H1 (cell line): ENCODE data around the gene DYNC2H1.

ENCODE experiments used
- ATF2 ChIP-seq: IDR thresholded peaks from 2 replicates; pipeline ENCODE4 v1.6.1; 2012; ENCODE audit warnings: low read length, inconsistent platforms
- BCL11A ChIP-seq, 2 experiments: IDR thresholded peaks; one replicate each; pipeline ENCODE4 v1.6.1; 2011; ENCODE audit warnings: low read depth in 2 of 2, low read length in 2 of 2, mild to moderate bottlenecking in 2 of 2
- CBX5 ChIP-seq: fragments of 300-800, 300-1000 bp; sonication (generic); IDR thresholded peaks from 2 replicates; pipeline ENCODE4 v1.7.1; 2016; ENCODE audit warnings: antibody characterized with exemption, low read length, low read depth
- EP300 ChIP-seq, 2 experiments: IDR thresholded peaks; 1 replicate in 1 of 2; 2 replicates in 1 of 2; pipeline ENCODE4 v1.6.1; 2011 to 2012; ENCODE audit warnings: low read depth in 2 of 2, low read length in 2 of 2, mild to moderate bottlenecking in 2 of 2, borderline replicate concordance in 1 of 2, inconsistent platforms in 1 of 2, moderate library complexity in 1 of 2
- EZH2 ChIP-seq: fragments of 200-600 bp; sonication (generic); IDR thresholded peaks from 2 replicates; pipeline ENCODE4 v1.7.1; 2012; ENCODE audit warnings: low read depth, mild to moderate bottlenecking, moderate library complexity, low read length, inconsistent platforms; ENCODE audit not compliant: severe bottlenecking
- FOSL1 ChIP-seq: IDR thresholded peaks from 2 replicates; pipeline ENCODE4 v1.6.1; 2011; ENCODE audit warnings: mild to moderate bottlenecking, low read depth, low read length, moderate library complexity; ENCODE audit not compliant: insufficient read depth
- GABPA ChIP-seq: IDR thresholded peaks from 2 replicates; pipeline ENCODE4 v1.6.1; 2011; ENCODE audit warnings: mild to moderate bottlenecking, low read length, moderate library complexity, borderline replicate concordance; ENCODE audit not compliant: insufficient read depth
- JUN ChIP-seq: IDR thresholded peaks from 2 replicates; pipeline ENCODE4 v1.6.1; 2011; ENCODE audit warnings: low read depth, mild to moderate bottlenecking, improper control_type of control experiment, low read length
- MAX ChIP-seq: IDR thresholded peaks from 2 replicates; pipeline ENCODE4 v1.6.1; 2012; ENCODE audit warnings: inconsistent platforms
- POLR2A ChIP-seq, 2 experiments: IDR thresholded peaks; 1 replicate in 1 of 2; 2 replicates in 1 of 2; pipeline ENCODE4 v1.6.1; 2011; ENCODE audit warnings: low read depth in 2 of 2, low read length in 2 of 2, mild to moderate bottlenecking in 2 of 2; ENCODE audit errors: control extremely low read depth in 1 of 2
- SAP30 ChIP-seq: fragments of 300-600 bp; sonication (generic); IDR thresholded peaks from 2 replicates; pipeline ENCODE4 v1.7.1; 2012; ENCODE audit warnings: low read length, moderate library complexity, mild to moderate bottlenecking, inconsistent platforms; ENCODE audit not compliant: insufficient read depth, insufficient replicate concordance
- USF2 ChIP-seq: IDR thresholded peaks from 2 replicates; pipeline ENCODE4 v1.6.1; 2011; ENCODE audit warnings: low read length, improper control_type of control experiment
- TF ChIP-seq, protein P1 (sequence below), 3 experiments: IDR thresholded peaks; 1 replicate in 2 of 3; 2 replicates in 1 of 3; pipeline versions ENCODE4 v1.5.1 to v1.6.1; 2011; ENCODE audit warnings: low read length in 3 of 3, mild to moderate bottlenecking in 3 of 3, inconsistent platforms in 2 of 3, low read depth in 1 of 3, moderate library complexity in 1 of 3; ENCODE audit not compliant: insufficient read depth in 1 of 3; ENCODE audit errors: control extremely low read depth in 1 of 3

GRCh38 chr11:103340956-103341355 lies 231.7 kb downstream of the DYNC2H1 start:
- TF ChIP-seq, protein P1, sequence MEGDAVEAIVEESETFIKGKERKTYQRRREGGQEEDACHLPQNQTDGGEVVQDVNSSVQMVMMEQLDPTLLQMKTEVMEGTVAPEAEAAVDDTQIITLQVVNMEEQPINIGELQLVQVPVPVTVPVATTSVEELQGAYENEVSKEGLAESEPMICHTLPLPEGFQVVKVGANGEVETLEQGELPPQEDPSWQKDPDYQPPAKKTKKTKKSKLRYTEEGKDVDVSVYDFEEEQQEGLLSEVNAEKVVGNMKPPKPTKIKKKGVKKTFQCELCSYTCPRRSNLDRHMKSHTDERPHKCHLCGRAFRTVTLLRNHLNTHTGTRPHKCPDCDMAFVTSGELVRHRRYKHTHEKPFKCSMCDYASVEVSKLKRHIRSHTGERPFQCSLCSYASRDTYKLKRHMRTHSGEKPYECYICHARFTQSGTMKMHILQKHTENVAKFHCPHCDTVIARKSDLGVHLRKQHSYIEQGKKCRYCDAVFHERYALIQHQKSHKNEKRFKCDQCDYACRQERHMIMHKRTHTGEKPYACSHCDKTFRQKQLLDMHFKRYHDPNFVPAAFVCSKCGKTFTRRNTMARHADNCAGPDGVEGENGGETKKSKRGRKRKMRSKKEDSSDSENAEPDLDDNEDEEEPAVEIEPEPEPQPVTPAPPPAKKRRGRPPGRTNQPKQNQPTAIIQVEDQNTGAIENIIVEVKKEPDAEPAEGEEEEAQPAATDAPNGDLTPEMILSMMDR (IDR thresholded peaks at IDR 0.05; ENCODE audit: control extremely low read depth in 1 of 3, insufficient read depth in 1 of 3, low read depth in 1 of 3, low read length in 3 of 3), result no peak
- TF ChIP-seq FOSL1 (no peak), GABPA (no peak), POLR2A (IDR thresholded peaks at IDR 0.05; ENCODE audit: control extremely low read depth in 1 of 2, low read depth in 2 of 2, low read length in 2 of 2) (no peak), USF2 (no peak), SAP30 (no peak), ATF2 (no peak), BCL11A (IDR thresholded peaks at IDR 0.05; ENCODE audit: low read depth in 2 of 2, low read length in 2 of 2) (no peak), CBX5 (no peak), JUN (no peak), MAX (no peak), EZH2 (no peak), EP300 (IDR thresholded peaks at IDR 0.05; ENCODE audit: borderline replicate concordance in 1 of 2, low read depth in 2 of 2, low read length in 2 of 2) (no peak)
